SK-N-SH treated with all-trans-retinoic acid at 6 μM for 48 hours (cell line): Measurements from ENCODE around the gene CHPF2.

Experiments used
- ARNTL ChIP-seq: fragments of 450-650 bp; formaldehyde crosslinking; IDR thresholded peaks from 2 replicates; pipeline ENCODE4 v1.5.0; 2020; ENCODE audit warnings: low read depth, mild to moderate bottlenecking, moderate library complexity, borderline replicate concordance
- BACH2 ChIP-seq: fragments of 250-450 bp; sonication (Bioruptor Pico); IDR thresholded peaks from 2 replicates; pipeline ENCODE4 v1.9.0; 2021; ENCODE audit warnings: mild to moderate bottlenecking, borderline replicate concordance
- CREB5 ChIP-seq: fragments of 250-450 bp; sonication (Bioruptor Pico); IDR thresholded peaks from 2 replicates; pipeline ENCODE4 v1.5.1; 2020; ENCODE audit warnings: low read depth, mild to moderate bottlenecking, moderate library complexity
- ESRRG ChIP-seq: fragments of 250-450 bp; sonication (Bioruptor Pico); IDR thresholded peaks from 2 replicates; pipeline ENCODE4 v1.6.1; 2021; ENCODE audit warnings: mild to moderate bottlenecking
- ISL1 ChIP-seq: fragments of 250-450 bp; sonication (Bioruptor Pico); IDR thresholded peaks from 2 replicates; pipeline ENCODE4 v2.1.2; 2022; ENCODE audit warnings: mild to moderate bottlenecking, moderate library complexity
- OSR1 ChIP-seq: fragments of 250-450 bp; sonication (Bioruptor Pico); IDR thresholded peaks from 2 replicates; pipeline ENCODE4 v1.8.0; 2022; ENCODE audit warnings: moderate library complexity, mild to moderate bottlenecking, inconsistent platforms
- PATZ1 ChIP-seq: fragments of 250-450 bp; sonication (Bioruptor Pico); IDR thresholded peaks from 2 replicates; pipeline ENCODE4 v1.8.0; 2020; ENCODE audit warnings: mild to moderate bottlenecking, moderate library complexity, borderline replicate concordance
- SNAI2 ChIP-seq: fragments of 250-450 bp; sonication (Bioruptor Pico); IDR thresholded peaks from 2 replicates; pipeline ENCODE4 v1.5.0; 2020; ENCODE audit warnings: mild to moderate bottlenecking, moderate library complexity
- TOX ChIP-seq: fragments of 250-450 bp; sonication (Bioruptor Pico); IDR thresholded peaks from 2 replicates; pipeline ENCODE4 v1.8.0; 2021; ENCODE audit warnings: mild to moderate bottlenecking, moderate library complexity, borderline replicate concordance
- ZFP3 ChIP-seq: fragments of 250-450 bp; sonication (Bioruptor Pico); IDR thresholded peaks from 2 replicates; pipeline ENCODE4 v1.5.0; 2020; ENCODE audit warnings: mild to moderate bottlenecking, moderate library complexity
- ZNF565 ChIP-seq: fragments of 450-650 bp; formaldehyde crosslinking; conservative IDR thresholded peaks from 2 replicates; pipeline ENCODE4 v1.5.0; 2020; ENCODE audit warnings: low read depth, mild to moderate bottlenecking, moderate library complexity
- ZNF8 ChIP-seq: fragments of 450-650 bp; formaldehyde crosslinking; IDR thresholded peaks from 2 replicates; pipeline ENCODE4 v1.5.0; 2020; ENCODE audit warnings: mild to moderate bottlenecking, moderate library complexity
- TF ChIP-seq, protein P1 (sequence below): fragments of 250-450 bp; sonication (Bioruptor Pico); IDR thresholded peaks from 2 replicates; pipeline ENCODE4 v1.8.0; 2021; ENCODE audit warnings: low read depth, mild to moderate bottlenecking, moderate library complexity, borderline replicate concordance

GRCh38 chr7:151202836-151203235 lies 29.4 kb upstream of the CHPF2 start:
- TF ChIP-seq, protein P1, sequence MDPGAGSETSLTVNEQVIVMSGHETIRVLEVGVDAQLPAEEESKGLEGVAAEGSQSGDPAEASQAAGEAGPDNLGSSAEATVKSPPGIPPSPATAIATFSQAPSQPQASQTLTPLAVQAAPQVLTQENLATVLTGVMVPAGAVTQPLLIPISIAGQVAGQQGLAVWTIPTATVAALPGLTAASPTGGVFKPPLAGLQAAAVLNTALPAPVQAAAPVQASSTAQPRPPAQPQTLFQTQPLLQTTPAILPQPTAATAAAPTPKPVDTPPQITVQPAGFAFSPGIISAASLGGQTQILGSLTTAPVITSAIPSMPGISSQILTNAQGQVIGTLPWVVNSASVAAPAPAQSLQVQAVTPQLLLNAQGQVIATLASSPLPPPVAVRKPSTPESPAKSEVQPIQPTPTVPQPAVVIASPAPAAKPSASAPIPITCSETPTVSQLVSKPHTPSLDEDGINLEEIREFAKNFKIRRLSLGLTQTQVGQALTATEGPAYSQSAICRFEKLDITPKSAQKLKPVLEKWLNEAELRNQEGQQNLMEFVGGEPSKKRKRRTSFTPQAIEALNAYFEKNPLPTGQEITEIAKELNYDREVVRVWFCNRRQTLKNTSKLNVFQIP (CRISPR knock-in tag) = no peak
- TF ChIP-seq ESRRG (CRISPR knock-in tag) = no peak
- no peak for TF ChIP-seq SNAI2
- no peak for TF ChIP-seq CREB5
- TF ChIP-seq OSR1 (CRISPR knock-in tag) = no peak
- TF ChIP-seq PATZ1 = no peak
- TF ChIP-seq ARNTL (CRISPR knock-in tag) = no peak
- no peak for TF ChIP-seq TOX
- TF ChIP-seq ZNF565 (CRISPR knock-in tag) = no peak
- TF ChIP-seq ZFP3 (CRISPR knock-in tag) = no peak
- TF ChIP-seq ZNF8 (CRISPR knock-in tag) = no peak
- no peak for TF ChIP-seq ISL1 (CRISPR knock-in tag)
- no peak for TF ChIP-seq BACH2 (CRISPR knock-in tag)
